GM21447 (cell line): ENCODE measurements around the gene RHOA.

Experiments used
- ATAC-seq: cut with Tn5 transposase; IDR thresholded peaks from one replicate; pipeline ENCODE4 v1.9.1; 2021; ENCODE audit not compliant: unreplicated experiment

RHOA gene

DNA sequence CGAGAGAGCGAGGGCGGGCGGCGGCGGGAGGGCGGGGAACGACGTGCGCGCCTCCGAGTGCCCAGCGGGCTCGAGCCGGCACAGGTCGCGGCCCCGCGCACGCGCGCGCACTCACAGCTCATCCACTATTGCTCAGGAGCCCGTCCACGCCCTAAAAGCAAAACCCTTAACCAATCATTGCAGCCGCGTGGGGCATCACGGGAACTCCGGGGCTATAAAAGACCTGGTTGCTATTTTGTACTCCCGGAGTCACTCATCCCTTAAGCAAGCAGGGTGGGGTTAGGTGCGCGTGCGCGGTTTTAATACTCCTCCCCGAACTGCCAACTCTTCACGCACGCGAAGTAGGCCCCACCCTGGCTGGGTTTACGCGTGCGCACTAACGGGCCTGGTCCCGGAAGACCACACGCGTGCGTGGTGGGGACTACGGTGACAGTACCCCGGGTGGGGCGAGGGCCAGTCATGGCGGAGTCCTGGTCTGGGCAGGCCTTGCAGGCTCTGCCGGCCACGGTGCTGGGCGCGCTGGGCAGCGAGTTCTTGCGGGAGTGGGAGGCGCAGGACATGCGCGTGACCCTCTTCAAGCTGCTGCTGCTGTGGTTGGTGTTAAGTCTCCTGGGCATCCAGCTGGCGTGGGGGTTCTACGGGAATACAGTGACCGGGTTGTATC is at the start of gene RHOA, which contains the start of gene TCTA:
Gene RHOA (minus strand): TSS at position 9 of the 664 bp plus-strand sequence. CDS start 36,387 bp downstream, outside the sequence.
Gene TCTA (plus strand): TSS at position 456 of the 664 bp plus-strand sequence. CDS start 4 bp downstream, at position 460.
- peak; percentile 79 for ATAC-seq

DNA sequence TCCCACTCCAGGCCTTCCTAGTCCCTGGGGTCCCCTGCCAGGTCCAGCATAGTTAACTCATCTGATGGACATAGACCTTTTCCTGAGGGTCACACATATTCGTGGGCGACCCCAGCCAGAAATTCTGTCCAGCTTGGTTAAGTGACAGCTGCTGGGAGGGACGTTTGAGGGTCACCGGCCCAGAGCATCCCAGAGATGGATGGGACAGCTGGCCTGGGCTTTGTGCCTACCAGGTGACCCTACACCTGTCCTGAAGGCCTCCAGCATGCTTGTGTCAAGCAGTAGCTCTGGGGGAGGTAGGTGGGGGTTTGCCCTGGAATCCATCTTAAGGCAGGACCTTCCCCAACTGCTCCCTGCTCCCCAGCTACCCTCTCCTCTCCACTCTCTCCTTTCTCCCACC is 49.2 kb upstream of the RHOA start:
- no peak for ATAC-seq

DNA sequence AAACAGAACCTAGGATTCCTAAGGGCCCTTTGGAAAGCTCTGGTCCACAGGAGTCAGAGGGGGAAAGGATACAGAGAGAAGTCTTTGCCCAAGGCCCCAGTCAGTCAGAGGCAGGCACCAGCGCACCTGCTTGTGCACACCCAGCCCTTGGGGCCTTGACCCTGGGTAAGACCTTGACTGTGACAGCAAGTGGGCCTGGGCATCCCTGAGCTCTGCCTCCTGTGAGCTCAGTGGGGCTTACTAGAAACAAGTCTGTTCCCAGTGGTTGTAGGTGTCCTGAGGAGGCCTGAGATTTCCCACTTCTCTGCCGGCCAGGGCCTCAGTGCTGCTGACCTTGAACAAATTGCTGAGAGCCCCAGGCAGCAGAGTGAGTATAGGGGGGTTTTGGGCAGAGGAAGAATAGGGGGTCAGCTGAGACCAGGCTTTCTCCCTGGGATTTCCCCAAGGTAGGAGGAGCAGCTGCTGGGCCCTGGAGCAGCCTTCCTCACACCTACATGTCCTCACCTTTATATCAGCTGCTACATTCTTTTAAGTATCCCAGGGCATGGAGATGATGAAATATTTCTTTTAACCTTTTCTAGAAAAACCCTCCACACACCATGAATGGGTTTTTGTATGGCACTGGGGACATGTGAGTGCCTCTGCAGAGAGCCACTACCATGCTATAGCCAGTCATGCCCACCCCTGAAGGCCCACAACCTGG is 48.6 kb upstream of the RHOA start:
- no peak for ATAC-seq

DNA sequence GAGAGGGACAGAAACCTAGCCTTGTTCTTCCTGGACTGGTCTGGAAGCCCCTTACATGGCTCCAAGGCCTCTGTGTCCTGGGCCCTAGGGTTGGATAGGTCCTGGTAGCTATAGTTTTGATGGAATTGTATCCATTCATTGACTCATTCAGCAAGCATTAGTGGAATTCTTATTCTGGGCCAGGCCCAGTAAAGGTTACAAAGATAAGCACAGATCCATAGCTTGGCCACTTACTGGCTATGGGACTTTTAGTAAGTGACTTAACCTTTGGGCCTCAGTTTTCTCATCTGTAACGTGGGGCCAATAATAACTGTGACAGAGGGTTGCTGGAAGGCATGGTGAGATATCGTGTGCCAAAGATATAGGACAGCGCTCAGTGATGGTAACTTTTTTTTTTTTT is 44.7 kb upstream of the RHOA start:
- no peak for ATAC-seq

DNA sequence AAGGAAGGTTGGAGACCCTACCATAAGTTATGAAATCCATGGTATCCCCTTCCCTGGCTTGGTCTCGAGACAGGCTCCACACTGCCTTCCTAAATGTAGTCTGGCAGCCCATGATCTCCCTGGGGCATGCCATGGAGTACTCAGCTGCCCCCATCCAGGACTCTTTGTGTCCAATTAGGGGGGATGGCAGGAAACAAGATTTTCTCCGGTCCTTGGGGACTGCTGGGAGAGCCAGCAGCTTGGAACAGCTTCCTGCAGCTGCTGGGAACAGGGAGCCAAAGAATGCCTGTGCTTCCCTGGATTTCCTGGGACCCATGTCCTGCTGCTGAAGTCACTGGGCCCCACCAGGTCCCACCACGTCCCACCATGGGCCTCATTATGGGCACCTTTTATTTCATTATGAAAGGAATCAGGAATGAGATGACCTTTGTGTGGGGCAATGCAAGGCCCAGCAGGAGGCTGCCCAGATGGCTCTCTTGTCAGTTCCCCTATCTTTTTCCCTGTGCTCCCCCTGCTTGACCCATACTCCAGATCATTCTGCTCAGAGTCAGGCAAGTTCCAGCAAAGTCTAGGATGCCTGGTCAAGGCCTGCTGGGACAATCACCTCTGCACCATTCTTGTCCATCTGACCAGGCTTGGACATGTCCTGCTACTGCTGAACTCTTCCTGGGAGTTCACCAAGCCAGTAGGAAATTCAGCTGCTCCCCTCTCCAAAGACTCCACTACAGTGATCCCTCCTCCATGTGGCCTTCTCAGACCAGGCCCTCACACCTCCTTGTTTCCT is 43.3 kb upstream of the RHOA start:
- ATAC-seq: no peak

DNA sequence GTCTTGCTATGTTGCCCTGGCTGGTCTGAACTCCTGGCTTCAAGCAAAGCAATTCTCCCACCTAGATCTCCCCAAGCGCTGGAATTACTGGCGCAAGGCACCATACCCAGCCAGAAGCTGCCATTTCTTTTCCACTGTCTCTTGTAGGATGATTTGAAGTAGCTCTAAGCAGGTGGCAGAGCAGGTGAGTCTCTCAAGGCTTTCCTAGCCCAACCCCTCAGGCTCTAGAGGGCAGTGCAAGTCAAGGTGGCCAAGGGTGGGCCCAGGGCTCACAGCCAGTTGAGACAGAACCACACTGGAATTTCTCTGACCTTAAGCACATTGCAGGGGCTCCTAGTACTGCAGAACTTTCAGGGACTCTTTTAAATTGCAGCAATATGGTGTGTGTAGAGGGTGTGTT is 42.7 kb upstream of the RHOA start:
- no peak for ATAC-seq

DNA sequence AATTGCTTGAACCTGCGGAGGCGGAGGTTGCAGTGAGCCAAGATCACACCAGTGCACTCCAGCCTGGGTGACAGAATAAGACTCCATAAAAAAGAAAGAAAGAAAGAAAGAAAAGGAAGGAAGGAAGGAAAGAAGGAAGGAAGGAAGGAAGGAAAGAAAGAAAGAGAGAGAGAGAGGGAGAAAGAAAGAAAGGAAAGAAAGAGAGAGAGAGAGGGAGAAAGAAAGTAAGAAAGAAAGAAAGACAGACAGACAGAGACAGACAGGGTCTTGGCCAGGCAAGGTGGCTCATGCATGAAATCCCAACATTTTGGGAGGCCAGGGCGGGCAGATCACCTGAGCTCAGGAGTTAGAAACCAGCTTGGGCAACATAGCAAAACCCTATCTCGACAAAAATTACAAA is 41.8 kb upstream of the RHOA start:
- no peak for ATAC-seq

DNA sequence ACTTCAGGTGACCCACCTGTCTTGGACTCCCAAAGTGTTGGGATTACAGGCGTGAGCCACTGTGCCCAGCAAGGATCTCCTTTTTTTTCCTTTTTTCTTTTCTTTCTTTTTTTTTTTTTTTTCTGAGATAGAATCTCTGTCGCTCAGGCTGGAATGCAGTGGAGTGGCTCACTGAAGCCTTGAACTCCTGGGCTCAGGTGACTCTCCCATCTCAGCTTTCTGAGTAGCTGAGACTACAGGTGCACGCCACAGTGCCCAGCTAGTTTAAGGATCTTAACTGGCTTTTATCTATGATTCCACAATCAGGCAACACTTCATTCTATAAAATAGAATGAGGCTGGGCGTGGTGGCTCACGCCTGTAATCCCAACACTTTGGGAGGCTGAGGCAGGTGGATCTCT is 33.6 kb upstream of the RHOA start:
- ATAC-seq: no peak

DNA sequence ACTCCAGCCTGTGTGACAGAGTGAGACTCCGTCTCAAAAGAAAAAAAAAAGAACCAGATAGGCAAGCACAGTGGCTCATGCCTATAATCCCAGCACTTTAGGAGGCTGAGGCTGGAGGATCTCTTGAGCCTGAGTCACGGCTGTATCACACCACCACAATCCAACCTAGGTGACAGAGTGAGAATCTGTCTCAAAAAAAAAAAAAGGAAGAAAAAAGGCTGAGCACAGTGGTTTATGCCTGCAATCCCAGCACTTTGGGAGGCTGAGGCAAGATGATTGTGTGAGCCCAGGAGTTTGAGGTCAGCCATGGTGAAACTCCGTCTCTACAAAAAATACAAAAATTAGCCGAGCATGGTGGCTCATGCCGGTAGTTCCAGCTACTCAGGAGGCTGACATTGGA is 23.0 kb upstream of the RHOA start:
- ATAC-seq: no peak

DNA sequence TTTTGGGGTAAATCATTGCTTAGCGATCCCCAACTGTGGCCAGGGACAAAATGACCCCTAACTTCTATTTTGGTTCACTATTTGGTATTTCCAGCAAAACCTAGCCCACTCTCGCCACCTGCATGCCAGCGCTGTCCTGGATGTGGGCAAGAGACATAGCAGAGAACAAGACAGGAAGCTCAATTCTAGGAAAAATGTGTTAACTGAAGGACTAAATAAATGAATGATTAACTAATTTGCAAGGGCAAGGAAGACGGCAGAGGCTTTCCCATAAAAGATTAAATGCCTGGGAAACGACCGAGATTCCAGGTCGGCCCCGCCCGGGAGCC is 16.9 kb upstream of the RHOA start:
- ATAC-seq: peak; percentile 9

DNA sequence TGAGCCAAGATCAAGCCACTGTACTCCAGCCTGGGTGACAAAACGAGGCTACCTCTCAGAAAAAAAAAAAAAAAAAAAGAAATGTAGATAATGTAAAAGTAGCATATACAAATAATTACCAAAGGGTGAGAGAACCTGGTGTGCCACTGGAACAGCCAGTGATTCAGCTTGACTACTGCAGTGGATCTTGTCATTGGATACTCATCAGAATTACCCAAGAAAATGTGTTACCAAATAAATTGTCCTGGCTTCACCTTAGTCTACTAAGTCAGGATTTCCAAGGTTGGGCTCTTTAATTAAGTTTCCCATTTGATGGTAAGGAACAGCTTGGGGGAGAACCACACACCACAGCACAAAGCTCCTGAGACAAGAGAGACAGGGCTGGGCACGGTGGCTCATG is 15.8 kb upstream of the RHOA start:
- ATAC-seq: no peak

DNA sequence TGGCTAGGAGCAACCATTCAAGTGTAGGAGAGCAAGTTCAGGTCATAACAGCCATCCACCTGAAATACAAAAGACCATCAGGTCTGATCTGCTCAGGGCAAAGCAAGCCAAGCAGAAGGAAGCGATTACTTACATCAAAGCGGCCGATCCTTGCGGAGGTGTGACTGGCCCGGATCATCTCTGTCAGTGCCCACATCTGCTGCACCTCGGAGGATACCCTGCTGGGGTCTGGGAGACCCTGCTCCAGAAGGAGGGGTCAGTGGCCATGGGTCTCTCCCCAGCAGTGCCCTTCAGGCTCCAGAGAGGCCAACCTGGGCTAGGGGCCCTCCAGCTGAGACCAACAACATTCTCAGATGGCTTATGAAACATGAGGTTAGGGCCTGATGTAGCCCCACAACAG is 13.0 kb upstream of the RHOA start:
- no peak for ATAC-seq

DNA sequence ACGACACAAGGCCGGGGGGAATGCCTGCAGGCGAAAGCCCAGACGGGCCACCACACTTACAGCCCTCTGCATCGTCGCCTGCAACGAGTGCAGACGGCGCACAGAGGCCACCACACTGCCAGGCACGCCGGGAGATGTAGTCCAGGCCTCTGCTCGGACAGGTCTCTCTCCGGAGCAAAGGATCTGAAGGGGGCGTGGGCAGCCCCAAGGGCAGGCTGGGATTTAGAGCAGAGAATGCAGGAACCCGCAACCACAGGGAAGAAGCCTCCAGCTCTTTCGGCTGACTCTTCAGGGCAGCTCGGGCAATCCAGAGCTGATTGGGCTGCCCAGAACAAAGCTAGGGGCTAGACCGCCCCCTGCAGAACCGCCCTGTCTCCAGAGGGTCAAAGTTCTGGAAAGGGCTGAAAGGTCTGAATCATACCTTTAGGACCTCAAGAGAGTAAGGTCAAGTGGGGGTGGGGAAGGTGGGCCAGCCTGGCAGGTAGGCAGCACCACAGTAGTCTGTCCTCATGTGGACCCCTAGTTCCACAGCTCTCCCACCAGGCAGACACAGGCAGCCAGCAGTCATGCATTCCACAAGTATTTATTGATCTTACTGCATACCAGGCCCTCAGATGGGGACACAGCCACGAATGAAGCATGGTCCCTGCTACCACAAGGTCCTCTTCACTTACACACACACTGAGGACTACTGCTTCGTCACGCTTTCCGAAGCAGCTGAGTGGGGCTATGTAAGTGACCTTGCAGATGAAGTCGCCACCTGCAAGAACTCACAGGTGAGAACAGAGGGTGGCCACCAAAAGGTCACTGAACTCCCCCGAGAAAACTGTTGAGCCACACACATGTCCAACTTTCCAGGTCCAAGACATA is 10.8 kb upstream of the RHOA start, which contains the start of gene AMT:
Gene AMT (minus strand): TSS at position 95 of the 870 bp plus-strand sequence. CDS start 23 bp downstream, at position 72.
- ATAC-seq: no peak

DNA sequence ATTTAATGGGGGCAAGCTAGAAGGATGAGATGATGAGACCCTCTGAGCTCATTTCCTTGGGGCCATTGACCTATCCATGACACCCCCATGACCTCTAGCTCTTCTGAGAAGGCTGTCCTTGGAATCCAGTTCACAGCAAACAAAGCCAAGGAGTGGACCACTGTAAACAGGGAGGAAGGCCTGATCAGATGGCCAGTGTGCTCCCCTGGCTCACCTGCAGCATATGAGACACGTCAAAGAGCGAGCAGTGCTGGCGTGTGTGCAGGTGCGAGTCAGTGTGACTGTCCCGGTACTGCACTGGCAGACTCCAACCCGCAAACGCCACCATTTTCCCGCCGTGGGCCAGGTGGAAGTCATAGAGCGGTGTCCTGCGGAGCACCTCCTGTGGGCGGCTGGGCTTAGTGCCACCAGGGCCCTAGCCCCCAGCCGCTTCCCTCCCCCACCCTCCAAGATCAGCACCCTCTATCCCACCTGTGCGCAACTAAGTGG is 10.2 kb upstream of the RHOA start:
- ATAC-seq: no peak

DNA sequence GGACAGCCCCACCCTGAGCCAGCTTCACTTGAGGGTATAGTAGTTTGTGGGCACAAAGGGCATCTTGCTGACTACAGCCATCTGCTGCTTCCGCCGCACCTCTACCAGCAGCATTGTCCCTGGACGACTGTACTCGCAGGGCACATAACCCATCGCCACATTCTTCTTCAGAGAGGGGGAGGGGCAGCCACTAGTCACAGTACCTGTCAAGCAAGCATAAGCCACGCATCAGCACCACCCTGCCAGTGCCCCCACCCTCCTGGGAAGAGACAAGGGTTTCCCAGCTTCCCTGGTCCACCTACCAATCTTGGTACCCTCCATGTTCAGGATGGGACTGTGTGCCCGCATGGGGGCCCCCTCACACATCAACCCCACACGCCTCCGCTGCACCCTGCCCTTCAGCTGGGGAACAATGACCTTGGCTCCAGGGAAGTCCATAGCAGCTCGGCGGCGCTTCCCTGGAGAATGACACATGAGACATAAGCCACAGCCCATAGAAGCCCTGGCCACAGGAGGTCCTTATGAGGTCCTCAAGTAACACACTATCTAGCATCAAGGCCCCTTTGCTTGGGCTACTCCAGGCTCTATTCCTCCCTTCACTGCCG is 5.8 kb upstream of the RHOA start:
- ATAC-seq: no peak

DNA sequence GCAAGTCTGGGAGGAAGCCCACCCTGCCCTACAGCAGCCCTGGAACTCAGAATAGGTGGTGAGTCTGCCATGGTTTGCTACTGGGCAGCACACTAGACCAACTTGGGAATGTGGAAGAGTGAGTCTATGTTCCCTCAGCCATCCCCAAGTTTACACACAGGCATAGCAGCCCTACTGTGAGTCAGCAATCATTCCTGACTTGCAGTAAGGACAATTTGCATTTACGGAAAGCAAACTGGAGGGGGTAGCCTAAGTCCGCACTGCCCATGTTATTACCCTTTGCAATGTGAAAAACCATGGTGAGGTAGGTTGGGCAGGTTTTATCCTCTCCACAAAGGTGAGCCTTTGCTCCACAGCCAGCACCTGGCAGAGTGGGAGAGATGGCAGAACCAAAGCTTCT is 5.1 kb upstream of the RHOA start:
- ATAC-seq: no peak

DNA sequence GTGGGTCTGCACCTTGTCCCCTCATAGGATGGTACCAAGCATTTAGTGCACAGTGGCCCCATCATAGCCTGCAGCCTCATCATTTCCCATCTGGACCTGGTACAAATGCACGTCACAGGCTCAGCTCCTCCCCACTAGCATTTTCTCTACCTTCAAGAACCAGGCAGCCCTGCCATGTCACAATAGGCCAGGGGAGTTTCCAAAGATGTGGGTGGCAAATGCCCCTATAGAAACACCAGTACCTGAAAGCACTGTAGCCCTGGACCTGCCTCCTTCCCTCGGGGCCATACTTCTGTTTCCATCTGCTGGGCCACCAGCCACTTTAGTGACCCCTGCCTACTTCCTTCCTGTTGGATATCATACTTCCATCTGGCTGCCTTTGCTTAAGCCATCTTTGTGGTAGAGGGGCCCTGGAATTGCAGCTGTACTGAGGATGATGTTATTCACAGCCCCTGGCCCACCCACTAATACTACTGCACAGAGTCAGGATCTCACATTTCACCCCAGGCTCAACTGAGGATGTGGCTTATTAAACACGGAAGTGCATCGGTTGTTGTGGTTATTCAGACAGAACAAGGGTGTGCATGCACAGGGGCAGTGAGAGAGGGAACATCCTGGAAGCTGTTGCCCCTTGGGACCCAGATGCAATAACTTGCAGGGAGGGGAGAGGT is 4.3 kb upstream of the RHOA start:
- ATAC-seq: no peak

DNA sequence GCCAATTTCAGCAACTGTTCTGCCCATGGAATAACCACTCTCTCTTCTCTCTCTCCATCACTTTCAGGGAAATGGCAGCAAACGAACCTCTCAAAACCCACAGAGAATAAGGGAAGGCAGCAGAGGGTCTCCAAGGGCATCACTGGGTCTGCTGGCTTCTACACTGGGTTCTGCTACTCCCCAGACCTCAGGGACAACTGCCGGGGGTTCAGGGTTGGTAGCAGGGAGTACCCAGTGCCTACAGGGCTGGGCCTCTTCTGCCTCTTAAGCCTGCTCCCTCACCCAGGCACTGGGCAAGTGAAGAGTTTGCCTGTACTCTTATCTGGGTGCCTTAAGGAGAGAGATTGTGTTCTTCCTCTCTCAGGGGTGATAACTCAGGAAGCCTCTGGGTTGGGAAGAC is 3.0 kb upstream of the RHOA start:
- no peak for ATAC-seq

DNA sequence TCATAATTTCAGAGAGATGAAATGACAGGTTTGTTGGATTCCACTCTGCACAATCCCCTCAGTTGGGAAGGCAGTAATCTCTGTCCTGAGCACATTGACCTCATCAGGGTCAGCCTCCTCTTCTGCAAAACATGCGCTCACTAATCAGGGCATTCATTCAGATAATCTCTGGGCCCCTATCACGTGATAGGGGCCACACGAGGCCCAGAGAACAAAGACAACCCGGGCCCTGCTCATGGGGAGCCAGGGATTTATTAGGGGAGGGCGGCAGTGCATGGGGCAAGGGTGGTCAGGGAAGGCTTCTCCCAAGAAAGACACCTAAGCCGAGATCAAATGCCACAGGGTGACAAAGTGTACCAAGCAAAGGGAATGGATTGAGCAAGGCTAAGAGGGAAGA is 1.6 kb upstream of the RHOA start:
- no peak for ATAC-seq
